Panc1 (cell line): ENCODE results near the gene B4GALT5. TPM values are rescaled to one million over a fixed set of nuclear protein-coding genes. Genes with fewer than 3 reads are reported as not detected.

ENCODE experiments used
- ATAC-seq: fragments of 200-7000 bp; cut with Tn5 transposase; 2 replicates; pipeline ENCODE4 v1.9.1; 2020; ENCODE audit warnings: mild to moderate bottlenecking, moderate library complexity
- BruUV-seq: library from RNA; stranded (reverse); fragments of 400-500 nt; replicated peaks from 2 replicates; lab custom pipeline; 2021; lab: Mats Ljungman, UMichigan
- CTCF ChIA-PET: fragments of 300-600 bp; sonication (Branson Sonifier 250); formaldehyde crosslinking; loops from one replicate; lab custom pipeline; 2022; ENCODE audit warnings: antibody characterized with exemption; lab: Charles Lee
- POLR2A ChIA-PET: fragments of 300-600 bp; sonication (Branson Sonifier 250); formaldehyde crosslinking; loops from one replicate; lab custom pipeline; 2022; ENCODE audit warnings: antibody characterized with exemption; lab: Charles Lee
- DNase-seq: peaks from one replicate; pipeline ENCODE4 v3.0.0-alpha.2; 2010; ENCODE audit warnings: low read depth, low spot score
- H3K27ac ChIP-seq: 2 replicates; pipeline ENCODE4 v1.5.1; 2011; ENCODE audit warnings: mild to moderate bottlenecking, low read length, inconsistent platforms
- H3K27me3 ChIP-seq: fragments of 200-500 bp; sonication (Bioruptor generic); 2 replicates; pipeline ENCODE4 v1.6.0; 2014; ENCODE audit warnings: low read length, inconsistent platforms; ENCODE audit not compliant: control insufficient read depth, insufficient read depth
- H3K36me3 ChIP-seq: fragments of 200-500 bp; sonication (Bioruptor generic); 2 replicates; pipeline ENCODE4 v1.5.1; 2014; ENCODE audit warnings: inconsistent platforms, mild to moderate bottlenecking, low read length, moderate library complexity; ENCODE audit not compliant: control insufficient read depth, insufficient read depth
- H3K4me1 ChIP-seq: 2 replicates; pipeline ENCODE4 v1.5.1; 2011; ENCODE audit warnings: inconsistent platforms, mild to moderate bottlenecking, low read length, moderate library complexity; ENCODE audit not compliant: control insufficient read depth, insufficient read depth
- H3K4me3 ChIP-seq, 2 experiments: 2 replicates each; pipeline ENCODE4 v1.5.1; 2011 to 2012; ENCODE audit warnings: low read depth in 2 of 2, low read length in 2 of 2, mild to moderate bottlenecking in 2 of 2, inconsistent platforms in 1 of 2, moderate library complexity in 1 of 2
- H3K9me3 ChIP-seq: fragments of 200-500 bp; sonication (Bioruptor generic); 2 replicates; pipeline ENCODE4 v1.5.1; 2014; ENCODE audit warnings: low read depth, mild to moderate bottlenecking, inconsistent platforms, low read length, moderate library complexity; ENCODE audit not compliant: control insufficient read depth, insufficient read depth
- CTCF ChIP-seq: fragments of 450-650 bp; IDR thresholded peaks from 2 replicates; pipeline ENCODE4 v1.5.1; 2017; ENCODE audit warnings: mild to moderate bottlenecking
- POLR2AphosphoS5 ChIP-seq: IDR thresholded peaks from 2 replicates; pipeline ENCODE4 v1.6.1; 2012; ENCODE audit warnings: mild to moderate bottlenecking, low read depth, low read length, moderate library complexity
- REST ChIP-seq, 2 experiments: IDR thresholded peaks; 2 replicates each; pipeline ENCODE4 v1.6.1; 2011 to 2012; ENCODE audit warnings: low read depth in 2 of 2, control low read depth in 1 of 2, low read length in 1 of 2, mild to moderate bottlenecking in 1 of 2, moderate library complexity in 1 of 2; ENCODE audit not compliant: insufficient read depth in 1 of 2
- SIN3A ChIP-seq: IDR thresholded peaks from 2 replicates; pipeline ENCODE4 v1.6.1; 2012; ENCODE audit warnings: low read depth, mild to moderate bottlenecking, low read length, moderate library complexity, borderline replicate concordance; ENCODE audit not compliant: insufficient read depth
- TCF7L2 ChIP-seq: IDR thresholded peaks from 2 replicates; pipeline ENCODE4 v1.6.1; 2011; ENCODE audit warnings: mild to moderate bottlenecking, low read depth, low read length, inconsistent platforms
- in situ Hi-C: cut with HindIII; loops from 2 replicates; pipeline ENCODE4 v1.10.0; 2016; ENCODE audit warnings: low sequenced_read_pairs, low pct_unique_long_range_greater_than_20kb
- intact Hi-C: fragments of 100-400 bp; cut with micrococcal nuclease; formaldehyde crosslinking; loops from one replicate; pipeline ENCODE4 v1.10.0; 2022; ENCODE audit not compliant: unreplicated experiment
- total RNA-seq: library from RNA; stranded (reverse); gene quantifications from one replicate; pipeline ENCODE4 v1.2.1, GENCODE V29; 2021; ENCODE audit not compliant: unreplicated experiment

B4GALT5 gene
- total RNA-seq, 1 experiment from 2014 or later = 40.0 TPM

- intact Hi-C loops (no loop called here), in situ Hi-C loops (no loop called here)
- no peak for ATAC-seq
- Histone ChIP-seq H3K36me3 (no peaks in the 10 kb centered on the region), H3K4me1 (no peaks in the 10 kb centered on the region), H3K27me3 (no peaks in the 10 kb centered on the region), H3K9me3 (no peaks in the 10 kb centered on the region), H3K4me3 (no peak overlapping the region), H3K27ac (no peak overlapping the region)
- DNase-seq = no peak
- BruUV-seq = no TSS peak
- ChIA-PET CTCF (no interaction called here), POLR2A (no interaction called here)
- TF ChIP-seq TCF7L2 (no peak), CTCF (no peak), REST (IDR thresholded peaks at IDR 0.05; ENCODE audit: insufficient read depth in 1 of 2, low read depth in 2 of 2, low read length in 1 of 2) (no peak), POLR2AphosphoS5 (no peak), SIN3A (no peak)
Observed at GRCh38 chr20:49757597-49757996, 43.9 kb upstream of the B4GALT5 start.

- BruUV-seq = no TSS peak
Observed at GRCh38 chr20:49756241-49756640, 42.6 kb upstream of the B4GALT5 start.

More at GRCh38 chr20:49756241-49756640, 42.6 kb upstream of the B4GALT5 start:
- Histone ChIP-seq H3K27me3 (no peaks in the 10 kb centered on the region), H3K4me1 (no peaks in the 10 kb centered on the region), H3K9me3 (no peaks in the 10 kb centered on the region), H3K36me3 (no peaks in the 10 kb centered on the region), H3K4me3 (no peak overlapping the region), H3K27ac (no peak overlapping the region)
- in situ Hi-C loops (no loop called here), intact Hi-C loops (no loop called here)
- DNase-seq (no peak), ATAC-seq (no peak)
- POLR2A ChIA-PET = interaction anchor here (0.5 kb wide), 1 partner anchor 45 kb away, joined by 3 read pairs; no protein-coding TSS in a partner anchor
- no peak for TF ChIP-seq REST (IDR thresholded peaks at IDR 0.05; ENCODE audit: insufficient read depth in 1 of 2, low read depth in 2 of 2, low read length in 1 of 2)
- no peak for TF ChIP-seq SIN3A
- TF ChIP-seq TCF7L2 = no peak
- no peak for TF ChIP-seq POLR2AphosphoS5
- CTCF ChIA-PET = no interaction called here
